Naive thymus-derived CD8-positive, alpha-beta T cell (primary cell): ENCODE data around the gene DNER. TPM values are rescaled to one million over a fixed set of nuclear protein-coding genes. Genes with fewer than 3 reads are reported as not detected.
"Not testable (repeated sequence)": the region's sequence is repeated elsewhere in the genome, so short reads cannot be mapped to it uniquely, and the experiment has no call there.

ENCODE experiments used
- ATAC-seq, 2 donors: fragments of 150-1000 bp; cut with Tn5 transposase in 1 of 2; sonication (Bioruptor Pico), chemical (Tn5 transposase) in 1 of 2; 1 replicate in 1 of 2; 2 replicates in 1 of 2; pipeline ENCODE4 v1.10.0; 2021; ENCODE audit warnings: mild to moderate bottlenecking in 2 of 2, moderate library complexity in 2 of 2
- POLR2A ChIA-PET: fragments of 350-600 bp; sonication (Branson Sonifier 250); formaldehyde crosslinking; loops from one replicate; lab custom pipeline; 2021; ENCODE audit warnings: antibody characterized with exemption; lab: Charles Lee
- DNase-seq, 10 donors: peaks; one replicate each; pipeline versions ENCODE4 v3.0.0 to v3.0.0-alpha.2; 2020 to 2022
- H3K27ac Mint-ChIP-seq, 10 donors: one replicate each; pipeline ENCODE4 v1.8.0; 2020 to 2022; ENCODE audit warnings: mild to moderate bottlenecking in 10 of 10, mixed read lengths in 10 of 10, moderate library complexity in 4 of 10, inconsistent platforms in 1 of 10
- H3K27me3 Mint-ChIP-seq, 5 donors: one replicate each; pipeline ENCODE4 v1.8.0; 2021 to 2022; ENCODE audit warnings: mixed read lengths in 5 of 5
- H3K36me3 Mint-ChIP-seq, 3 donors: one replicate each; pipeline ENCODE4 v1.8.0; 2020 to 2022; ENCODE audit warnings: mixed read lengths in 3 of 3, mild to moderate bottlenecking in 2 of 3, inconsistent platforms in 1 of 3
- H3K4me1 Mint-ChIP-seq, 4 donors: one replicate each; pipeline ENCODE4 v1.8.0; 2021 to 2022; ENCODE audit warnings: mixed read lengths in 4 of 4
- H3K4me3 Mint-ChIP-seq, 10 donors: one replicate each; pipeline ENCODE4 v1.8.0; 2020 to 2022; ENCODE audit warnings: mild to moderate bottlenecking in 10 of 10, mixed read lengths in 10 of 10, moderate library complexity in 6 of 10, inconsistent platforms in 1 of 10
- H3K9me3 Mint-ChIP-seq, 9 donors: one replicate each; pipeline ENCODE4 v1.8.0; 2020 to 2022; ENCODE audit warnings: mixed read lengths in 9 of 9, mild to moderate bottlenecking in 3 of 9, inconsistent platforms in 1 of 9, moderate library complexity in 1 of 9
- polyA plus RNA-seq, 3 donors: library from polyadenylated mRNA; unstranded; fragments of 300-500 nt; fragmentation: Illumina TruSeq; gene quantifications; one replicate each; pipeline ENCODE4 v1.2.3, GENCODE V29; 2021
- total RNA-seq, 8 experiments: library from RNA in 2 of 8; stranded (reverse) in 2 of 8; gene quantifications; one replicate each; pipeline ENCODE4 v1.2.3 and lab custom pipeline; 2021 to 2026

Gene DNER
- total and polyA plus RNA-seq, 5 experiments from 2014 or later = not detected

- POLR2A ChIA-PET = no interaction called here
- DNase-seq = no peak
- Mint-ChIP-seq H3K9me3 (peaks cover 0 to 3% (median 0%) of the 10 kb centered on the region in 9 donors), H3K36me3 (no peaks in the 10 kb centered on the region), H3K27ac (no peak overlapping the region), H3K4me1 (no peaks in the 10 kb centered on the region), H3K27me3 (peaks cover 5 to 16% (median 7%) of the 10 kb centered on the region in 5 donors), H3K4me3 (no peak overlapping the region)
- ATAC-seq = no peak
These were observed 193.7 kb downstream of the DNER start for GRCh38 chr2:229520691-229521096.

GRCh38 chr2:229519655-229520430, 194.5 kb downstream of the DNER start:
- Mint-ChIP-seq H3K4me3 (no peak overlapping the region), H3K27me3 (peaks cover 3 to 16% (median 5%) of the 10 kb centered on the region in 5 donors), H3K27ac (peak overlapping the region in 1 of 10 donors; percentile 19), H3K9me3 (peaks cover 0 to 3% (median 0%) of the 10 kb centered on the region in 9 donors), H3K36me3 (no peaks in the 10 kb centered on the region), H3K4me1 (no peaks in the 10 kb centered on the region)
- ATAC-seq = no peak
- POLR2A ChIA-PET = no interaction called here
- no peak for DNase-seq

GRCh38 chr2:229514273-229514895, 200.0 kb downstream of the DNER start:
- Mint-ChIP-seq H3K4me3 (no peak overlapping the region), H3K36me3 (no peaks in the 10 kb centered on the region), H3K27ac (no peak overlapping the region), H3K4me1 (no peaks in the 10 kb centered on the region), H3K27me3 (peaks cover 2 to 11% (median 5%) of the 10 kb centered on the region in 5 donors), H3K9me3 (peaks cover 0 to 3% (median 0%) of the 10 kb centered on the region in 9 donors)
- DNase-seq (no peak), ATAC-seq (no peak)
- POLR2A ChIA-PET = no interaction called here

- peaks cover 0 to 2% (median 0%) of the 10 kb centered on the region in 9 donors for H3K9me3 Mint-ChIP-seq
- ATAC-seq (no peak), DNase-seq (no peak)
- no peaks in the 10 kb centered on the region for H3K36me3 Mint-ChIP-seq
- H3K27me3 Mint-ChIP-seq = peaks cover 0 to 7% (median 2%) of the 10 kb centered on the region in 5 donors
- POLR2A ChIA-PET = no interaction called here
- H3K4me3 Mint-ChIP-seq = no peak overlapping the region
- no peak overlapping the region for H3K27ac Mint-ChIP-seq
- H3K4me1 Mint-ChIP-seq = no peaks in the 10 kb centered on the region
These were observed 202.8 kb downstream of the DNER start for GRCh38 chr2:229511524-229511923.

- H3K4me3 Mint-ChIP-seq, POLR2A ChIA-PET, H3K9me3 Mint-ChIP-seq, H3K27ac Mint-ChIP-seq, H3K4me1 Mint-ChIP-seq, ATAC-seq, H3K36me3 Mint-ChIP-seq, DNase-seq: not testable (repeated sequence)
- peaks cover 1 to 15% (median 7%) of the 10 kb centered on the region in 5 donors for H3K27me3 Mint-ChIP-seq
These were observed 207.7 kb downstream of the DNER start for GRCh38 chr2:229506699-229507098.

GRCh38 chr2:229501051-229501794, 213.1 kb downstream of the DNER start:
- POLR2A ChIA-PET = no interaction called here
- Mint-ChIP-seq H3K27me3 (peaks cover 0 to 9% (median 2%) of the 10 kb centered on the region in 5 donors), H3K27ac (no peak overlapping the region)

GRCh38 chr2:229492034-229492433, 222.3 kb downstream of the DNER start:
- peaks cover 0 to 5% (median 0%) of the 10 kb centered on the region in 3 donors for H3K36me3 Mint-ChIP-seq
- no peak overlapping the region for H3K4me3 Mint-ChIP-seq
- POLR2A ChIA-PET = no interaction called here
- H3K9me3 Mint-ChIP-seq = peaks cover 4 to 28% (median 12%) of the 10 kb centered on the region in 9 donors
- H3K4me1 Mint-ChIP-seq = no peaks in the 10 kb centered on the region
- ATAC-seq (no peak), DNase-seq (no peak)
- no peak overlapping the region for H3K27ac Mint-ChIP-seq
- peaks cover 0 to 37% (median 11%) of the 10 kb centered on the region in 5 donors for H3K27me3 Mint-ChIP-seq

More at GRCh38 chr2:229501051-229501794, 213.1 kb downstream of the DNER start:
- ATAC-seq (no peak), DNase-seq (no peak)
- Mint-ChIP-seq H3K4me3 (no peak overlapping the region), H3K9me3 (peaks cover 1 to 31% (median 12%) of the 10 kb centered on the region in 9 donors), H3K4me1 (no peaks in the 10 kb centered on the region), H3K36me3 (peaks cover 0 to 8% (median 0%) of the 10 kb centered on the region in 3 donors)

GRCh38 chr2:229490167-229490566, 224.2 kb downstream of the DNER start:
- Mint-ChIP-seq H3K4me1 (no peaks in the 10 kb centered on the region), H3K36me3 (peaks cover 0 to 5% (median 0%) of the 10 kb centered on the region in 3 donors), H3K9me3 (peaks cover 0 to 28% (median 11%) of the 10 kb centered on the region in 9 donors), H3K4me3 (no peak overlapping the region), H3K27me3 (peaks cover 0 to 37% (median 11%) of the 10 kb centered on the region in 5 donors), H3K27ac (no peak overlapping the region)
- DNase-seq = no peak
- ATAC-seq = no peak
- POLR2A ChIA-PET = no interaction called here

GRCh38 chr2:229489016-229489415, 225.3 kb downstream of the DNER start:
- DNase-seq (no peak), ATAC-seq (no peak)
- Mint-ChIP-seq H3K4me1 (no peaks in the 10 kb centered on the region), H3K27ac (peak overlapping the region in 1 of 10 donors; percentile 77), H3K9me3 (peaks cover 0 to 28% (median 11%) of the 10 kb centered on the region in 9 donors), H3K27me3 (peaks cover 0 to 37% (median 9%) of the 10 kb centered on the region in 5 donors), H3K4me3 (no peak overlapping the region), H3K36me3 (peaks cover 0 to 5% (median 0%) of the 10 kb centered on the region in 3 donors)
- POLR2A ChIA-PET = no interaction called here

GRCh38 chr2:229488232-229488631, 226.1 kb downstream of the DNER start:
- Mint-ChIP-seq H3K27ac (no peak overlapping the region), H3K4me1 (no peaks in the 10 kb centered on the region), H3K36me3 (peaks cover 0 to 5% (median 0%) of the 10 kb centered on the region in 3 donors), H3K9me3 (peaks cover 0 to 28% (median 11%) of the 10 kb centered on the region in 9 donors), H3K4me3 (no peak overlapping the region), H3K27me3 (peaks cover 0 to 37% (median 7%) of the 10 kb centered on the region in 5 donors)
- POLR2A ChIA-PET = no interaction called here
- ATAC-seq (no peak), DNase-seq (no peak)

GRCh38 chr2:229486673-229487072, 227.7 kb downstream of the DNER start:
- Mint-ChIP-seq H3K27ac (no peak overlapping the region), H3K27me3 (peaks cover 0 to 33% (median 4%) of the 10 kb centered on the region in 5 donors), H3K36me3 (peaks cover 0 to 5% (median 0%) of the 10 kb centered on the region in 3 donors), H3K9me3 (peaks cover 0 to 28% (median 11%) of the 10 kb centered on the region in 9 donors), H3K4me3 (no peak overlapping the region), H3K4me1 (no peaks in the 10 kb centered on the region)
- no peak for ATAC-seq
- POLR2A ChIA-PET = no interaction called here
- no peak for DNase-seq

- DNase-seq (no peak), ATAC-seq (no peak)
- Mint-ChIP-seq H3K9me3 (peaks cover 0 to 28% (median 9%) of the 10 kb centered on the region in 9 donors), H3K36me3 (peaks cover 0 to 5% (median 0%) of the 10 kb centered on the region in 3 donors), H3K27me3 (peaks cover 0 to 26% (median 4%) of the 10 kb centered on the region in 5 donors), H3K4me3 (no peak overlapping the region), H3K4me1 (no peaks in the 10 kb centered on the region), H3K27ac (no peak overlapping the region)
- POLR2A ChIA-PET = no interaction called here
These were observed 228.5 kb downstream of the DNER start for GRCh38 chr2:229485857-229486256.
